H7 (cell line): ENCODE results near the gene C12orf57. TPM values are rescaled to one million over a fixed set of nuclear protein-coding genes. Genes with fewer than 3 reads are reported as not detected.

ENCODE experiments used
- DNase-seq: peaks from one replicate; pipeline ENCODE4 v3.0.0; 2012
- H3K27me3 ChIP-seq: 2 replicates; pipeline ENCODE4 v1.6.0; 2011; ENCODE audit warnings: mild to moderate bottlenecking, low read length; ENCODE audit not compliant: control insufficient read depth, insufficient read depth
- H3K36me3 ChIP-seq: replicated peaks from 2 replicates; pipeline ENCODE4 v1.5.1; 2011; ENCODE audit warnings: low read length; ENCODE audit not compliant: control insufficient read depth, insufficient read depth
- H3K4me3 ChIP-seq: 2 replicates; pipeline ENCODE4 v1.5.1; 2011; ENCODE audit warnings: low read depth, mild to moderate bottlenecking, control low read depth, low read length, moderate library complexity; ENCODE audit not compliant: insufficient read depth
- total RNA-seq: library from RNA; depleted of rRNA; stranded (reverse); fragments of >200 nt; shearing (Covaris generic); gene quantifications from 2 replicates; pipeline ENCODE4 v1.2.3, GENCODE V29; 2014

Gene C12orf57
- total RNA-seq, 1 experiment from 2014 or later: 153 TPM

- DNase-seq: no peak
- no peaks in the 10 kb centered on the region for H3K27me3 ChIP-seq
- H3K36me3 ChIP-seq: no peaks in the 10 kb centered on the region; the same call in 1 of the 2 replicates
- no peak overlapping the region for H3K4me3 ChIP-seq
Measured at GRCh38 chr12:6952121-6952862, 8.5 kb downstream of the C12orf57 start.

GRCh38 chr12:6952863-6953441, 9.1 kb downstream of the C12orf57 start:
- no peaks in the 10 kb centered on the region; the same call in 1 of the 2 replicates for H3K36me3 ChIP-seq
- no peaks in the 10 kb centered on the region for H3K27me3 ChIP-seq
- DNase-seq: no peak
- H3K4me3 ChIP-seq: no peak overlapping the region

- Histone ChIP-seq H3K36me3 (no peaks in the 10 kb centered on the region; the same call in 1 of the 2 replicates), H3K27me3 (no peaks in the 10 kb centered on the region), H3K4me3 (no peak overlapping the region)
- DNase-seq: peak; percentile 66
Measured at GRCh38 chr12:6953442-6954315, 9.9 kb downstream of the C12orf57 start.

GRCh38 chr12:6954316-6955107, 10.7 kb downstream of the C12orf57 start:
- no peaks in the 10 kb centered on the region for H3K27me3 ChIP-seq
- H3K36me3 ChIP-seq: no peaks in the 10 kb centered on the region; the same call in 1 of the 2 replicates
- H3K4me3 ChIP-seq: no peak overlapping the region
- no peak for DNase-seq

GRCh38 chr12:6955108-6956020, 11.5 kb downstream of the C12orf57 start:
- H3K36me3 ChIP-seq: no peaks in the 10 kb centered on the region; the same call in 1 of the 2 replicates

GRCh38 chr12:6956021-6956727, 12.4 kb downstream of the C12orf57 start:
- H3K27me3 ChIP-seq: no peaks in the 10 kb centered on the region
- no peaks in the 10 kb centered on the region; the same call in 1 of the 2 replicates for H3K36me3 ChIP-seq
- no peak overlapping the region for H3K4me3 ChIP-seq
- DNase-seq: no peak

More at GRCh38 chr12:6955108-6956020, 11.5 kb downstream of the C12orf57 start:
- H3K4me3 ChIP-seq: no peak overlapping the region
- no peak for DNase-seq
- H3K27me3 ChIP-seq: no peaks in the 10 kb centered on the region

- H3K27me3 ChIP-seq: no peaks in the 10 kb centered on the region
- no peak for DNase-seq
- no peak overlapping the region for H3K4me3 ChIP-seq
- no peaks in the 10 kb centered on the region; the same call in 1 of the 2 replicates for H3K36me3 ChIP-seq
Measured at GRCh38 chr12:6957151-6957701, 13.4 kb downstream of the C12orf57 start.

GRCh38 chr12:6957741-6958608, 14.2 kb downstream of the C12orf57 start:
- Histone ChIP-seq H3K36me3 (no peaks in the 10 kb centered on the region; the same call in 1 of the 2 replicates), H3K4me3 (no peak overlapping the region), H3K27me3 (no peaks in the 10 kb centered on the region)
- no peak for DNase-seq

- H3K4me3 ChIP-seq: no peak overlapping the region
- no peaks in the 10 kb centered on the region for H3K27me3 ChIP-seq
- no peaks in the 10 kb centered on the region; the same call in 1 of the 2 replicates for H3K36me3 ChIP-seq
- DNase-seq: no peak
Measured at GRCh38 chr12:6958609-6959057, 14.8 kb downstream of the C12orf57 start.

- H3K4me3 ChIP-seq: no peak overlapping the region
- no peaks in the 10 kb centered on the region; the same call in 1 of the 2 replicates for H3K36me3 ChIP-seq
- DNase-seq: peak; percentile 43
- no peaks in the 10 kb centered on the region for H3K27me3 ChIP-seq
Measured at GRCh38 chr12:6959058-6959804, 15.4 kb downstream of the C12orf57 start.
